GM12878 (cell line): ENCODE measurements around the gene KIAA1671. TPM values are rescaled to one million over a fixed set of nuclear protein-coding genes. Genes with fewer than 3 reads are reported as not detected.

Source experiments
- ATAC-seq: fragments of 200-7000 bp; cut with Tn5 transposase; 3 replicates; pipeline ENCODE4 v1.9.1; 2020; ENCODE audit warnings: mild to moderate bottlenecking, moderate library complexity
- BruUV-seq: library from RNA; stranded (reverse); fragments of 400-500 nt; replicated peaks from 2 replicates; lab custom pipeline; 2021; lab: Mats Ljungman, UMichigan
- CTCF ChIA-PET: fragments of 300-600 bp; sonication (Branson Sonifier 250); formaldehyde crosslinking; extraction: SDS; loops from one replicate; lab custom pipeline; 2021; ENCODE audit warnings: inconsistent platforms; lab: Yijun Ruan, JAX
- POLR2A ChIA-PET: fragments of 350-600 bp; formaldehyde crosslinking; extraction: SDS; loops from one replicate; lab custom pipeline; 2021; ENCODE audit warnings: inconsistent platforms; lab: Charles Lee
- RAD21 ChIA-PET: fragments of 300-600 bp; sonication (Branson Sonifier 250); formaldehyde crosslinking; loops from one replicate; lab custom pipeline; 2023; ENCODE audit warnings: antibody characterized with exemption; ENCODE audit not compliant: unreplicated experiment; lab: Charles Lee
- SMC1A ChIA-PET: fragments of 300-600 bp; sonication (Branson Sonifier 250); formaldehyde crosslinking; loops from one replicate; lab custom pipeline; 2023; ENCODE audit not compliant: unreplicated experiment, uncharacterized antibody; lab: Charles Lee
- DNase-seq: peaks from one replicate; pipeline ENCODE4 v3.0.0-alpha.2; 2011; ENCODE audit warnings: low read depth, low spot score
- FAIRE-seq: peaks from 3 replicates; lab custom pipeline; 2011; peaks lifted over from hg19 to GRCh38; lab: Jason Lieb, UNC
- H2AFZ ChIP-seq: 2 replicates; pipeline ENCODE4 v1.6.0; 2011; ENCODE audit warnings: low read depth, low read length, control low read depth; ENCODE audit not compliant: control insufficient read depth
- H3K27ac ChIP-seq: 2 replicates; pipeline ENCODE4 v1.5.1; 2011; ENCODE audit warnings: control low read depth; ENCODE audit not compliant: control insufficient read depth, insufficient read depth
- H3K27me3 ChIP-seq, 2 experiments: replicated peaks in 1 of 2; 2 replicates each; pipeline versions ENCODE4 v1.6.0 to v1.6.1; 2011; ENCODE audit warnings: low read length in 1 of 2; ENCODE audit not compliant: control insufficient read depth in 2 of 2, insufficient read depth in 2 of 2
- H3K36me3 ChIP-seq, 2 experiments: 2 replicates each; pipeline ENCODE4 v1.5.1; 2011; ENCODE audit warnings: low read length in 1 of 2; ENCODE audit not compliant: control insufficient read depth in 2 of 2, insufficient read depth in 2 of 2
- H3K4me1 ChIP-seq: 2 replicates; pipeline ENCODE4 v1.6.1; 2011; ENCODE audit warnings: mild to moderate bottlenecking, low read length, moderate library complexity, mixed read lengths; ENCODE audit not compliant: control insufficient read depth, insufficient read depth
- H3K4me2 ChIP-seq: 2 replicates; pipeline ENCODE4 v1.6.0; 2011; ENCODE audit warnings: control low read depth; ENCODE audit not compliant: control insufficient read depth, insufficient read depth
- H3K4me3 ChIP-seq: fragments of 200-600 bp; sonication (generic); 2 replicates; pipeline ENCODE4 v1.5.1; 2016
- H3K79me2 ChIP-seq: 2 replicates; pipeline ENCODE4 v1.6.0; 2011; ENCODE audit warnings: low read length; ENCODE audit not compliant: control insufficient read depth, insufficient read depth
- H3K9ac ChIP-seq: 2 replicates; pipeline ENCODE4 v1.8.0; 2011; ENCODE audit warnings: low read length, control low read depth, mixed read lengths; ENCODE audit not compliant: control insufficient read depth, insufficient read depth
- H3K9me3 ChIP-seq: replicated peaks from 3 replicates; pipeline ENCODE4 v1.5.1; 2011; ENCODE audit warnings: mild to moderate bottlenecking, low read length; ENCODE audit not compliant: control insufficient read depth, insufficient read depth
- H4K20me1 ChIP-seq: 2 replicates; pipeline ENCODE4 v1.6.0; 2011; ENCODE audit not compliant: control insufficient read depth, insufficient read depth
- CHD2 ChIP-seq: IDR thresholded peaks from 2 replicates; pipeline ENCODE4 v1.6.1; 2011; ENCODE audit warnings: low read depth, low read length, improper control_type of control experiment, borderline replicate concordance
- CREB1 ChIP-seq: IDR thresholded peaks from 2 replicates; pipeline ENCODE4 v1.6.1; 2012; ENCODE audit warnings: low read depth, mild to moderate bottlenecking, inconsistent platforms
- EED ChIP-seq: sonication (generic); IDR thresholded peaks from 2 replicates; pipeline ENCODE4 v1.6.1; 2016; ENCODE audit warnings: antibody characterized with exemption, low read depth
- EP300 ChIP-seq, 2 experiments: fragments of 150-350 bp in 1 of 2; IDR thresholded peaks; 2 replicates each; pipeline ENCODE4 v1.6.1; 2011 to 2012; ENCODE audit warnings: low read depth in 2 of 2, low read length in 2 of 2, borderline replicate concordance in 1 of 2, improper control_type of control experiment in 1 of 2, inconsistent platforms in 1 of 2; ENCODE audit not compliant: control insufficient read depth in 1 of 2
- ESRRA ChIP-seq: IDR thresholded peaks from 2 replicates; pipeline ENCODE4 v1.6.1; 2012; ENCODE audit warnings: mild to moderate bottlenecking, low read length, improper control_type of control experiment
- MYB ChIP-seq: fragments of 150-350 bp; IDR thresholded peaks from 2 replicates; pipeline ENCODE4 v1.6.1; 2014; ENCODE audit warnings: mild to moderate bottlenecking, low read depth, low read length, borderline replicate concordance
- NR2F1 ChIP-seq: fragments of 450-650 bp; conservative IDR thresholded peaks from 2 replicates; pipeline ENCODE4 v1.6.1; 2017; ENCODE audit warnings: mild to moderate bottlenecking
- POU2F2 ChIP-seq: IDR thresholded peaks from 3 replicates; pipeline ENCODE4 v1.6.1; 2011; ENCODE audit warnings: low read depth, mild to moderate bottlenecking, low read length, borderline replicate concordance
- RAD51 ChIP-seq: fragments of 450-650 bp; IDR thresholded peaks from 2 replicates; pipeline ENCODE4 v1.6.1; 2016; ENCODE audit warnings: moderate library complexity, mild to moderate bottlenecking, inconsistent platforms
- TBL1XR1 ChIP-seq: IDR thresholded peaks from 2 replicates; pipeline ENCODE4 v1.6.1; 2012; ENCODE audit warnings: low read depth, low read length, improper control_type of control experiment
- WGBS: methylation state at CpG from one replicate; pipeline ENCODE4 v1.1.6; 2016; ENCODE audit warnings: low lambda C conversion rate; ENCODE audit not compliant: insufficient replicate concordance, insufficient coverage; ENCODE audit errors: missing lambda C conversion rate; 5-methylcytosine and 5-hydroxymethylcytosine counted together
- in situ Hi-C: fragments of 300-500 bp; cut with MboI; formaldehyde crosslinking; loops from 9 replicates; pipeline ENCODE4 v1.14.3; 2018; ENCODE audit warnings: mixed read lengths
- intact Hi-C: fragments of 100-400 bp; cut with micrococcal nuclease; formaldehyde crosslinking; loops from one replicate; pipeline ENCODE4 v1.14.2; 2022; ENCODE audit not compliant: unreplicated experiment
- polyA plus RNA-seq, 11 experiments: library from polyadenylated mRNA; depleted of rRNA in 4 of 11; unstranded in 6 of 11; stranded (reverse) in 5 of 11; fragments of >200 nt; fragmentation: Nextera tagmentation in 4 of 11; fragmentation: Illumina TruSeq in 1 of 11; extraction: Ambion mirVana in 4 of 11; extraction: Trizol in 1 of 11; gene quantifications; 1 replicate in 1 of 11; 2 replicates in 10 of 11; pipeline versions ENCODE4 v1.2.1 to v1.2.3, GENCODE V29; 2011 to 2016; ENCODE audit warnings: inconsistent platforms in 2 of 11, missing spikeins in 2 of 11, low read depth in 1 of 11
- total RNA-seq, 4 experiments: library from RNA; depleted of rRNA in 3 of 4; stranded (reverse); fragments of >200 nt in 3 of 4; fragmentation: Illumina TruSeq in 1 of 4; extraction: Trizol in 1 of 4; gene quantifications; 2 replicates each; pipeline versions ENCODE4 v1.2.1 to v1.2.3, GENCODE V29; 2013 to 2021
- TF ChIP-seq, protein P1 (sequence below): fragments of 450-650 bp; IDR thresholded peaks from 2 replicates; pipeline ENCODE4 v1.6.1; 2017; ENCODE audit warnings: mild to moderate bottlenecking, moderate library complexity

Gene KIAA1671
- total and polyA plus RNA-seq, 10 of the 15 experiments (the other 5 are each of a cell fraction or from before 2014, with no cell fraction given), result 0.05 to 2.7 (median 0.33) TPM

DNA sequence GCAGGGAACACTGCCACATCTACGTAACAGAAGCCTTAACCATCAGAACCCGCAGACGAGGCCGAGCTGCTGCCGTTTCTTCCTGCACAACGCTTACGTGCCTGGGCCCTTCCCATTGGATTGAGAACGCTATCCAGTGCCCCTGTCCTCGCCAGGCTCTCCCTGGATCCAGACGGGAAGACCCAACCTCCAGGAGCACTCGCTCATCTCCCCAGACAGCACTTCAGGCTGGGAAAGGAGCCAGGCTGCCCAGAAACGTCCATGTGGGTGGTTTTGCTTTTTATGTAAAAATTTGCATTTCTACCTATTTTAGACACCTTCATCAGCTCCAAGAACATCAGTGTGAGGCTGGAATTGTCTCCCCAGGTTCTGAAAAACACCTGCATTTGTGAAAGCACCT is 239.9 kb downstream of the KIAA1671 start:
- no peak overlapping the region for H3K27ac ChIP-seq
- ATAC-seq (no peak), FAIRE-seq (no peak), DNase-seq (no peak)
- no peaks in the 10 kb centered on the region for H3K36me3 ChIP-seq
- no peaks in the 10 kb centered on the region for H3K4me1 ChIP-seq
- RAD21 ChIA-PET, result no interaction called here
- no peak overlapping the region for H2AFZ ChIP-seq
- CTCF ChIA-PET, result interaction anchor here (3.2 kb wide), 1 partner anchor 10 kb away, joined by 10 read pairs; no protein-coding TSS in a partner anchor
- POLR2A ChIA-PET, result no interaction called here
- TF ChIP-seq EED (no peak), RAD51 (no peak), EP300 (IDR thresholded peaks at IDR 0.05; ENCODE audit: borderline replicate concordance in 1 of 2, control insufficient read depth in 1 of 2, low read depth in 2 of 2, low read length in 2 of 2) (no peak), TBL1XR1 (no peak), MYB (no peak), ESRRA (no peak), CHD2 (no peak), POU2F2 (no peak), NR2F1 (no peak), CREB1 (no peak)
- TF ChIP-seq, protein P1, sequence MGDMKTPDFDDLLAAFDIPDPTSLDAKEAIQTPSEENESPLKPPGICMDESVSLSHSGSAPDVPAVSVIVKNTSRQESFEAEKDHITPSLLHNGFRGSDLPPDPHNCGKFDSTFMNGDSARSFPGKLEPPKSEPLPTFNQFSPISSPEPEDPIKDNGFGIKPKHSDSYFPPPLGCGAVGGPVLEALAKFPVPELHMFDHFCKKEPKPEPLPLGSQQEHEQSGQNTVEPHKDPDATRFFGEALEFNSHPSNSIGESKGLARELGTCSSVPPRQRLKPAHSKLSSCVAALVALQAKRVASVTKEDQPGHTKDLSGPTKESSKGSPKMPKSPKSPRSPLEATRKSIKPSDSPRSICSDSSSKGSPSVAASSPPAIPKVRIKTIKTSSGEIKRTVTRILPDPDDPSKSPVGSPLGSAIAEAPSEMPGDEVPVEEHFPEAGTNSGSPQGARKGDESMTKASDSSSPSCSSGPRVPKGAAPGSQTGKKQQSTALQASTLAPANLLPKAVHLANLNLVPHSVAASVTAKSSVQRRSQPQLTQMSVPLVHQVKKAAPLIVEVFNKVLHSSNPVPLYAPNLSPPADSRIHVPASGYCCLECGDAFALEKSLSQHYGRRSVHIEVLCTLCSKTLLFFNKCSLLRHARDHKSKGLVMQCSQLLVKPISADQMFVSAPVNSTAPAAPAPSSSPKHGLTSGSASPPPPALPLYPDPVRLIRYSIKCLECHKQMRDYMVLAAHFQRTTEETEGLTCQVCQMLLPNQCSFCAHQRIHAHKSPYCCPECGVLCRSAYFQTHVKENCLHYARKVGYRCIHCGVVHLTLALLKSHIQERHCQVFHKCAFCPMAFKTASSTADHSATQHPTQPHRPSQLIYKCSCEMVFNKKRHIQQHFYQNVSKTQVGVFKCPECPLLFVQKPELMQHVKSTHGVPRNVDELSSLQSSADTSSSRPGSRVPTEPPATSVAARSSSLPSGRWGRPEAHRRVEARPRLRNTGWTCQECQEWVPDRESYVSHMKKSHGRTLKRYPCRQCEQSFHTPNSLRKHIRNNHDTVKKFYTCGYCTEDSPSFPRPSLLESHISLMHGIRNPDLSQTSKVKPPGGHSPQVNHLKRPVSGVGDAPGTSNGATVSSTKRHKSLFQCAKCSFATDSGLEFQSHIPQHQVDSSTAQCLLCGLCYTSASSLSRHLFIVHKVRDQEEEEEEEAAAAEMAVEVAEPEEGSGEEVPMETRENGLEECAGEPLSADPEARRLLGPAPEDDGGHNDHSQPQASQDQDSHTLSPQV, result no peak
- no peaks in the 10 kb centered on the region for H3K27me3 ChIP-seq
- no peaks in the 10 kb centered on the region for H3K79me2 ChIP-seq
- H3K9ac ChIP-seq, result no peak overlapping the region
- in situ Hi-C loops (no loop called here), intact Hi-C loops (no loop called here)
- no peak overlapping the region for H3K4me3 ChIP-seq
- H3K9me3 ChIP-seq, result no peaks in the 10 kb centered on the region
- SMC1A ChIA-PET, result interaction anchor here (1.5 kb wide), 1 partner anchor 8 kb away, joined by 4 read pairs; no protein-coding TSS in a partner anchor
- WGBS, result 29% methylated on average over 12 of the region's 12 CpGs
- no peaks in the 10 kb centered on the region for H4K20me1 ChIP-seq
- no peak overlapping the region for H3K4me2 ChIP-seq
- BruUV-seq, result no TSS peak
